Measurements from ENCODE around the gene PRPH2.

DNA sequence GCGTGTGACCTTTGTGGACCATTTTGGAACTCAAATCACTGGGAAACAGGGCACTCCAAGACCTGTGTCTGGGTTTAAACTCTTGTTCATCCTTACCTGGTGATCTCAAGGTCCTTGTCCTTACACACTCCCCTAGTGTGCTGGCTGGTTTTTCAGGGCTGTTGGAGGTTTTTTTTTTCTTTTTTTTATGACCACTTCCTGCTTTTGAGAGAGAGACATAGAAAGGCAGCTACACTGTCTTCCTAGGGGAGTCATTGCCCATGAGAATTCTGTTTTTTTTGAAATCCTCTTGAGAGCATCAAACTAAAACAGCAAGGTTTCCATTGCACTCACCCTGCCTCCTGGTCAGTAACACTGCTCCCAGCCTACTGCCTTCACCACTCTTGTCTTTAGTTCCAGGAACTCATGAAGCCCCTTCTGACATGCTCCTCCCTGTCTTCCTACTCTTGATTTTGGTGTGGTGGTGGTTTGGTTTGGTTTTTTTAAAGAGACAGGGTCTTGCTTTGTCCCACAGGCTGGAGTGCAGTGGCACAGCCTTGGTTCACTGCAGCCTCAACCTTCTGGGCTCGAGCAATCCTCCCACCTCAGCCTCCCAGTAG lies 28.6 kb downstream of the PRPH2 start:
- TF ChIP-seq, protein P1, sequence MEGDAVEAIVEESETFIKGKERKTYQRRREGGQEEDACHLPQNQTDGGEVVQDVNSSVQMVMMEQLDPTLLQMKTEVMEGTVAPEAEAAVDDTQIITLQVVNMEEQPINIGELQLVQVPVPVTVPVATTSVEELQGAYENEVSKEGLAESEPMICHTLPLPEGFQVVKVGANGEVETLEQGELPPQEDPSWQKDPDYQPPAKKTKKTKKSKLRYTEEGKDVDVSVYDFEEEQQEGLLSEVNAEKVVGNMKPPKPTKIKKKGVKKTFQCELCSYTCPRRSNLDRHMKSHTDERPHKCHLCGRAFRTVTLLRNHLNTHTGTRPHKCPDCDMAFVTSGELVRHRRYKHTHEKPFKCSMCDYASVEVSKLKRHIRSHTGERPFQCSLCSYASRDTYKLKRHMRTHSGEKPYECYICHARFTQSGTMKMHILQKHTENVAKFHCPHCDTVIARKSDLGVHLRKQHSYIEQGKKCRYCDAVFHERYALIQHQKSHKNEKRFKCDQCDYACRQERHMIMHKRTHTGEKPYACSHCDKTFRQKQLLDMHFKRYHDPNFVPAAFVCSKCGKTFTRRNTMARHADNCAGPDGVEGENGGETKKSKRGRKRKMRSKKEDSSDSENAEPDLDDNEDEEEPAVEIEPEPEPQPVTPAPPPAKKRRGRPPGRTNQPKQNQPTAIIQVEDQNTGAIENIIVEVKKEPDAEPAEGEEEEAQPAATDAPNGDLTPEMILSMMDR (conservative IDR thresholded peaks at IDR 0.05; ENCODE audit: low read length), result no peak
- TF ChIP-seq EZH2phosphoT487 (IDR thresholded peaks at IDR 0.05; ENCODE audit: borderline replicate concordance, low read depth, low read length), result no peak

Data from OCI-LY7 (cell line).